T-cell (primary cell): ENCODE data around the gene NPAT. TPM values are rescaled to one million over a fixed set of nuclear protein-coding genes. Genes with fewer than 3 reads are reported as not detected.
"Not testable (repeated sequence)": the region's sequence is repeated elsewhere in the genome, so short reads cannot be mapped to it uniquely, and the experiment has no call there.

Source experiments
- ATAC-seq, 4 experiments: fragments of 200-7000 bp in 3 of 4; fragments of 150-1000 bp in 1 of 4; cut with Tn5 transposase; replicated peaks in 1 of 4; 1 replicate in 3 of 4; 2 replicates in 1 of 4; pipeline ENCODE4 v1.10.0; 2021; ENCODE audit warnings: moderate library complexity in 3 of 4, mild to moderate bottlenecking in 2 of 4, moderate number of reproducible peaks in 1 of 4
- CTCF ChIA-PET, 2 donors: fragments of 300-600 bp; sonication (Branson Sonifier 250); formaldehyde crosslinking; loops; one replicate each; lab custom pipeline; 2022; ENCODE audit warnings: antibody characterized with exemption in 2 of 2; lab: Charles Lee
- POLR2A ChIA-PET, 2 donors: fragments of 300-600 bp; sonication (Branson Sonifier 250); formaldehyde crosslinking; loops; one replicate each; lab custom pipeline; 2022; ENCODE audit warnings: antibody characterized with exemption in 2 of 2; lab: Charles Lee
- DNase-seq, 35 experiments: peaks; one replicate each; pipeline versions ENCODE4 v3.0.0 to v3.0.0-alpha.2; 2013 to 2023
- H3K27ac ChIP-seq: one replicate; pipeline ENCODE4 v1.5.1; 2013; ENCODE audit warnings: low read length
- H3K27me3 ChIP-seq, 2 experiments: replicated peaks in 1 of 2; 1 replicate in 1 of 2; 2 replicates in 1 of 2; pipeline versions ENCODE4 v1.6.1 to v1.7.0; 2013; ENCODE audit warnings: low read length in 1 of 2, mixed read lengths in 1 of 2; ENCODE audit not compliant: control insufficient read depth in 2 of 2, insufficient read depth in 2 of 2; ENCODE audit errors: extremely low read depth in 1 of 2
- H3K36me3 ChIP-seq, 2 donors: 1 replicate in 1 of 2; 2 replicates in 1 of 2; pipeline versions ENCODE4 v1.6.1 to v1.7.0; 2013; ENCODE audit warnings: low read length in 1 of 2; ENCODE audit not compliant: control insufficient read depth in 2 of 2, insufficient read depth in 1 of 2; ENCODE audit errors: extremely low read depth in 1 of 2
- H3K4me1 ChIP-seq, 2 experiments: 1 replicate in 1 of 2; 2 replicates in 1 of 2; pipeline versions ENCODE4 v1.6.1 to v1.7.0; 2013; ENCODE audit warnings: low read length in 2 of 2, mixed read lengths in 1 of 2; ENCODE audit not compliant: insufficient read depth in 2 of 2, control insufficient read depth in 1 of 2; ENCODE audit errors: extremely low read depth in 1 of 2
- H3K4me3 ChIP-seq, 2 donors: 1 replicate in 1 of 2; 2 replicates in 1 of 2; pipeline versions ENCODE4 v1.5.1 to v1.7.0; 2013; ENCODE audit warnings: mild to moderate bottlenecking in 2 of 2, low read length in 1 of 2, moderate library complexity in 1 of 2; ENCODE audit not compliant: control insufficient read depth in 1 of 2; ENCODE audit errors: extremely low read depth in 1 of 2
- H3K9me3 ChIP-seq: 2 replicates; pipeline ENCODE4 v1.7.0; 2013
- H3K27ac Mint-ChIP-seq, 2 donors: one replicate each; pipeline ENCODE4 v1.8.0; 2020 to 2021; ENCODE audit warnings: mild to moderate bottlenecking in 2 of 2, mixed read lengths in 2 of 2
- H3K27me3 Mint-ChIP-seq, 2 donors: one replicate each; pipeline ENCODE4 v1.8.0; 2021 to 2022; ENCODE audit warnings: mixed read lengths in 2 of 2
- H3K36me3 Mint-ChIP-seq: one replicate; pipeline ENCODE4 v1.8.0; 2021; ENCODE audit warnings: mixed read lengths
- H3K4me1 Mint-ChIP-seq, 3 donors: one replicate each; pipeline ENCODE4 v1.8.0; 2020 to 2022; ENCODE audit warnings: mixed read lengths in 3 of 3, mild to moderate bottlenecking in 1 of 3
- H3K4me3 Mint-ChIP-seq, 3 donors: one replicate each; pipeline ENCODE4 v1.8.0; 2020 to 2022; ENCODE audit warnings: mild to moderate bottlenecking in 3 of 3, mixed read lengths in 3 of 3, moderate library complexity in 3 of 3
- H3K9me3 Mint-ChIP-seq, 3 donors: one replicate each; pipeline ENCODE4 v1.8.0; 2020 to 2022; ENCODE audit warnings: mixed read lengths in 3 of 3
- WGBS: methylation state at CpG from one replicate; pipeline ENCODE4 v1.1.5; 2013; ENCODE audit warnings: missing lambda C conversion rate; ENCODE audit not compliant: insufficient coverage; 5-methylcytosine and 5-hydroxymethylcytosine counted together
- total RNA-seq, 35 experiments: library from RNA in 6 of 35; stranded (reverse) in 6 of 35; fragments of 120-200 nt in 1 of 35; gene quantifications; one replicate each; pipeline versions ENCODE4 v1.2.1 to v1.2.4 and lab custom pipeline; 2013 to 2026

The NPAT gene
- total RNA-seq, 5 donors from 2014 or later (not counting 1 experiment from before 2014, with no cell fraction given), result 46.9 to 54.1 (median 49.1) TPM

GRCh38 chr11:108142304-108142703, 80.1 kb downstream of the NPAT start:
- Mint-ChIP-seq H3K9me3 (no peaks in the 10 kb centered on the region), H3K4me3 (no peak overlapping the region), H3K4me1 (peaks cover 13 to 18% (median 16%) of the 10 kb centered on the region in 3 donors), H3K27ac (no peak overlapping the region), H3K36me3 (peaks cover 61% of the 10 kb centered on the region), H3K27me3 (no peaks in the 10 kb centered on the region)
- Histone ChIP-seq H3K9me3 (no peaks in the 10 kb centered on the region), H3K36me3 (peaks cover 10 to 64% of the 10 kb centered on the region in 2 donors), H3K4me1 (no peaks in the 10 kb centered on the region), H3K27ac (no peak overlapping the region), H3K27me3 (no peaks in the 10 kb centered on the region), H3K4me3 (no peak overlapping the region)
- 94% methylated on average over 7 of the region's 7 CpGs for WGBS
- DNase-seq (no peak), ATAC-seq (no peak)
- ChIA-PET POLR2A (interaction anchor here in 1 of 2 donors (0.7 kb wide), 1 partner anchor 16 kb away, joined by 3 read pairs; no protein-coding TSS in a partner anchor), CTCF (interaction anchor here in 1 of 2 donors (0.6 kb wide), 1 partner anchor 8 kb away, joined by 5 read pairs; no protein-coding TSS in a partner anchor)

- DNase-seq, result no peak
- Histone ChIP-seq H3K4me1 (no peaks in the 10 kb centered on the region), H3K4me3 (no peak overlapping the region), H3K27me3 (no peaks in the 10 kb centered on the region), H3K36me3 (peaks cover 0 to 30% of the 10 kb centered on the region in 2 donors), H3K27ac (peak overlapping the region; percentile 23), H3K9me3 (no peaks in the 10 kb centered on the region)
- ATAC-seq, result no peak
- Mint-ChIP-seq H3K9me3 (no peaks in the 10 kb centered on the region), H3K4me1 (peaks cover 4 to 15% (median 12%) of the 10 kb centered on the region in 3 donors), H3K36me3 (peaks cover 36% of the 10 kb centered on the region), H3K27me3 (no peaks in the 10 kb centered on the region), H3K4me3 (no peak overlapping the region), H3K27ac (peak overlapping the region; percentile 61 to 62)
- CTCF ChIA-PET, result no interaction called here
- 82% methylated on average over 1 of the region's 1 CpG for WGBS
- POLR2A ChIA-PET, result interaction anchor here in 1 of 2 donors (0.6 kb wide), 1 partner anchor 10 kb away, joined by 6 read pairs; no protein-coding TSS in a partner anchor
These were observed 85.2 kb downstream of the NPAT start for GRCh38 chr11:108137212-108137611.

GRCh38 chr11:108135845-108136544, 86.4 kb downstream of the NPAT start:
- no peak overlapping the region for H3K4me3 Mint-ChIP-seq
- H3K27ac ChIP-seq, result peak overlapping the region; percentile 0
- no peaks in the 10 kb centered on the region for H3K4me1 ChIP-seq
- peaks cover 4 to 16% (median 14%) of the 10 kb centered on the region in 3 donors for H3K4me1 Mint-ChIP-seq
- H3K4me3 ChIP-seq, result no peak overlapping the region
- H3K36me3 Mint-ChIP-seq, result peaks cover 29% of the 10 kb centered on the region
- POLR2A ChIA-PET, result no interaction called here
- no peaks in the 10 kb centered on the region for H3K27me3 ChIP-seq
- CTCF ChIA-PET, result interaction anchor here (0.7 to 1.0 kb wide), 2 partner anchors 17 to 34 kb away, joined by 3 read pairs; no protein-coding TSS in a partner anchor
- peaks cover 0 to 23% of the 10 kb centered on the region in 2 donors for H3K36me3 ChIP-seq
- DNase-seq (peak in 2 of 35 experiments; percentile 2 to 37), ATAC-seq (peak in 2 of 4 experiments; percentile 27 to 31)
- whole genome bisulfite sequencing, result 88% methylated on average over 1 of the region's 2 CpGs
- peak overlapping the region; percentile 36 to 75 for H3K27ac Mint-ChIP-seq
- no peaks in the 10 kb centered on the region for H3K27me3 Mint-ChIP-seq
- H3K9me3 Mint-ChIP-seq, result no peaks in the 10 kb centered on the region
- no peaks in the 10 kb centered on the region for H3K9me3 ChIP-seq

GRCh38 chr11:108132993-108133538, 89.4 kb downstream of the NPAT start:
- H3K9me3 ChIP-seq, CTCF ChIA-PET, H3K27me3 ChIP-seq, ATAC-seq, H3K4me3 Mint-ChIP-seq, H3K4me1 ChIP-seq, H3K27ac ChIP-seq, H3K9me3 Mint-ChIP-seq, H3K4me3 ChIP-seq, DNase-seq, H3K27me3 Mint-ChIP-seq: not testable (repeated sequence)
- WGBS, result no CpG with 5 or more reads among the region's 2 CpGs
- Mint-ChIP-seq H3K4me1 (peaks cover 4 to 18% (median 15%) of the 10 kb centered on the region in 3 donors), H3K36me3 (peaks cover 21% of the 10 kb centered on the region), H3K27ac (peak overlapping the region; percentile 22 to 36)
- POLR2A ChIA-PET, result interaction anchor here in 1 of 2 donors (0.7 kb wide), 1 partner anchor 25 kb away, joined by 3 read pairs; no protein-coding TSS in a partner anchor
- H3K36me3 ChIP-seq, result peaks cover 0 to 12% of the 10 kb centered on the region in 2 donors

- Histone ChIP-seq H3K4me1 (no peaks in the 10 kb centered on the region), H3K4me3 (no peak overlapping the region), H3K9me3 (no peaks in the 10 kb centered on the region), H3K27ac (no peak overlapping the region), H3K27me3 (no peaks in the 10 kb centered on the region), H3K36me3 (peaks cover 0 to 11% of the 10 kb centered on the region in 2 donors)
- CTCF ChIA-PET, result no interaction called here
- WGBS, result no CpG with 5 or more reads among the region's 1 CpG
- ATAC-seq (no peak), DNase-seq (no peak)
- peaks cover 20% of the 10 kb centered on the region for H3K36me3 Mint-ChIP-seq
- H3K27me3 Mint-ChIP-seq, result no peaks in the 10 kb centered on the region
- POLR2A ChIA-PET, result no interaction called here
- peak overlapping the region; percentile 45 to 61 for H3K27ac Mint-ChIP-seq
- H3K4me1 Mint-ChIP-seq, result peaks cover 4 to 18% (median 15%) of the 10 kb centered on the region in 3 donors
- no peak overlapping the region for H3K4me3 Mint-ChIP-seq
- H3K9me3 Mint-ChIP-seq, result no peaks in the 10 kb centered on the region
These were observed 90.4 kb downstream of the NPAT start for GRCh38 chr11:108131993-108132392.

- Mint-ChIP-seq H3K27ac (peak overlapping the region in 1 of 2 donors; percentile 51), H3K4me1 (peaks cover 19 to 29% (median 29%) of the 10 kb centered on the region in 3 donors), H3K27me3 (no peaks in the 10 kb centered on the region), H3K36me3 (peaks cover 16% of the 10 kb centered on the region), H3K4me3 (no peak overlapping the region), H3K9me3 (no peaks in the 10 kb centered on the region)
- POLR2A ChIA-PET, result interaction anchor here in 1 of 2 donors (0.7 to 1.1 kb wide), 2 partner anchors 15 to 124 kb away, joined by 3 read pairs; no protein-coding TSS in a partner anchor
- Histone ChIP-seq H3K4me1 (peaks cover 0 to 9% of the 10 kb centered on the region in 2 experiments), H3K36me3 (peaks cover 0 to 2% of the 10 kb centered on the region in 2 donors), H3K27me3 (no peaks in the 10 kb centered on the region), H3K9me3 (no peaks in the 10 kb centered on the region), H3K4me3 (no peak overlapping the region), H3K27ac (no peak overlapping the region)
- ATAC-seq, result no peak
- CTCF ChIA-PET, result no interaction called here
- WGBS, result no CpG with 5 or more reads among the region's 2 CpGs
- DNase-seq, result no peak
These were observed 93.7 kb downstream of the NPAT start for GRCh38 chr11:108128772-108129171.
